ENCODE results near the gene CARM1.
"Not testable (repeated sequence)": the region's sequence is repeated elsewhere in the genome, so short reads cannot be mapped to it uniquely, and the experiment has no call there.

The CARM1 gene

DNA sequence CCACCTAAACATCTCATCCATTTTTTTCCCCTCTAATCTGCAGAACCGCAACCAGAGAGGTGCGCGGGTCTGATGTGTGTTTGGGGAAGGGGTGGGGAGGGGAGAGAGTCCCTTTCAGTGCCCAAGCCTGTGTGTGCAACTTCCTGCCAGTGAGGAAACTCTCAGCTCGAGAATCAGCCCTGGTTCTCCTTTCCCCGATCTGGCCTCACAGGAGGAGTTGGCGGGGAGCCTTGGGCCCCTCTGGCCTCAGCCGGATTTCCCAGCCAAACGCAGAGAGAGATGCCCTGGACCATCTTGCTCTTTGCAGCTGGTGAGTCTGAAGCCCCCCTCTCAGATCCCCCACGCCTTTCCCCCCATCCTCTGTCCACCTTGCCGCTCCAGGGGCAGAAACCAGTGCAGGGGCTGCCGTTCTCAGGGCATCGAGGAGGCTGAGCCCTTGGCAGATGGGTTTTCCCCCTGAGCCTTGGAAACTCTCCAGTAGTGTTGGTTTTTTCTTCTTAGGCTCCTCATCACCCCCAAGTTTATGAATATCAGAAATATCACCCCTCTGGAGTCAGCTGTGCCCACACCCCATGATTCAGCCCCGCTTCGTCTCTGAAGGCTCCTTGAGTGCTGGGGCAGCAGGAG, 23.0 kb upstream of the CARM1 start, which contains the start of gene C19orf38:
Gene C19orf38 (plus strand): TSS at position 186 of the 627 bp plus-strand sequence. CDS start 94 bp downstream, at position 280.
- no peak for DNase-seq

DNA sequence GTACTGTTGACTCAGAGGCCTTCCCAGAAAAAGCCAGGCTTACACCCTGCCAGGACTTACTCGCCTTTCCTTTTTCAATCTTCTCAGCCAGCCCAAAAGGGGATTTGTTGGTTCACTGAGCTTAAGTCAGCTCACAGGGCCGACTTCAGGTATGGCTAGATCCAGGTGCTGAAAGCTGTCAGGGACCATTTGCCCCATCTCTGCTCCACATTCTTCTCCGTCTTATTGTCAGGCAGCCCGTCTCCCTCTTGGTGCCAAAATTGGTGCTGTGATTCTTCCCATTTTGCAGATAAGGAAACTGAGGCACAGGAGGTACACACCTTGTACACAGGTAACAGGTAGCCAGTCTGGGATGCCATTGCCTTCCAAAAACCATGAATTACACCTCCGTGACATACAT, 20.7 kb upstream of the CARM1 start:
- no peak for DNase-seq

- peak; percentile 66 for DNase-seq
Observed at GRCh38 chr19:10852098-10852800, 19.1 kb upstream of the CARM1 start.

- no peak for DNase-seq
Observed at GRCh38 chr19:10852941-10853340, 18.4 kb upstream of the CARM1 start.

DNA sequence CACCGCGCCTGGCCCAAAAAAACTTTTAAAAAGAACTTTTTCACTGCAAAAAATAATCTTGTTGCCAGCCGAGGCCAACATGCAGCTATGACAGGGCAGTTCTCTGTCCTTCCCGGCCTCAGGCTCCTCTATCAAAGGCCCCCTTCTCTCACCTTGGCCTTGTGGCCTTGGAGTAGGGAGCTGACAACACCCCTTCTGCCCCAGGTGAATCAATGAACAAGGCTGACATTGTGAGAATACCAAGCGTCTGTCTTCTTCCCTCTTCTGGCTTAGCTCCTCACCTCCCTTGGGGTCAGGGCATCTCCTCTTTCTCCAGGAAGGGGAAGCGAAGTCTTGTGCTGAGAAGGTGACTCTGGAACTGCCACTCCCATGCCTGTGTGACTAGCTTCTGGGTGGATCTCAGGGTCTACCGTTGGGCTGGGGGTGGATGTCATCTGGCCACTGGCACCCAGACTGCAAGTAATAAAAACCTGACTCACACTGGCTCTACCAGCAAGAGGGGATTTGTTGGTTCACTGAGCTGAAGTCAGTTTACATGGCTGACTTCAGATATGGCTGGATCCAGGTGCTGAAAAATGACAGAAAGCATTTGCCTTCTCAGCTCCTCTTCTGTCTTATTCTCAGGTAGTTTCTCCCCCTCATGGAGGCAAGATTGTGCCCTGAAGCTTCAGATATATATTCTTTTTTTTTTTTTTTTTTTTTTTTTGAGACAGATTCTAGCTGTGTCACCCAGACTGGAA, 16.8 kb upstream of the CARM1 start:
- DNase-seq = no peak

- DNase-seq = no peak
Observed at GRCh38 chr19:10855879-10856522, 15.4 kb upstream of the CARM1 start.

GRCh38 chr19:10856899-10857298, 14.5 kb upstream of the CARM1 start:
- not testable (repeated sequence) for DNase-seq

DNA sequence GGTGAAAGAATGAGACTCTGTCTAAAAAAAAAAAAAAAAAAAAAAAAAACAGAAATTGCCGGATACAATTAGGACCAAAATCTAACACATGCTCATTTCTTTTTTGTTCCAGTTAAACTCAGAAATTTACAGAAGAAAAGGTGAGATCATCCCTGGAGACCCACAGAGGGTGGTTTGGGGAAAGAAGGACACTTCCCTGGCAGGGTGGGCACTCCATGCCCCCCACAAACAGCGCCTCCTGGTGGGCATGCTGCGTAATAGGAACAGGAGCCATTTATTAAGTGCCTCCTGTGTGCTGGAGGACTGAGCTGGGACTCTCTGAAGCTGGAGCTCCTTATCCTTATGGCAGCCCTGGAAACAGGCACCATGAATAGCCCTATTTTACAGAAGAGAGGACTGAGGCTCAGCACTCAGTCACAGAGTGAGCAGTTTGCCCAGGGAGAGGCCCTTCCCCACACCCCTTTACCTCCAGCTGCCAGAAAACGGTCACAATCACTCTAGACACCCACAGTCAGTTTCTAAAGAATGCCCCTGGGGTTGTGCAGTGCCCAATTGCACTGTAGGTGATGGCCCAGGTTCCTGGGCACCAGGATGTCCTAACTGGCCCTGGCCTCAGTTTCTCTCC, 13.0 kb upstream of the CARM1 start:
- no peak for DNase-seq

GRCh38 chr19:10861103-10861651, 10.2 kb upstream of the CARM1 start:
- peak; percentile 24 for DNase-seq

DNA sequence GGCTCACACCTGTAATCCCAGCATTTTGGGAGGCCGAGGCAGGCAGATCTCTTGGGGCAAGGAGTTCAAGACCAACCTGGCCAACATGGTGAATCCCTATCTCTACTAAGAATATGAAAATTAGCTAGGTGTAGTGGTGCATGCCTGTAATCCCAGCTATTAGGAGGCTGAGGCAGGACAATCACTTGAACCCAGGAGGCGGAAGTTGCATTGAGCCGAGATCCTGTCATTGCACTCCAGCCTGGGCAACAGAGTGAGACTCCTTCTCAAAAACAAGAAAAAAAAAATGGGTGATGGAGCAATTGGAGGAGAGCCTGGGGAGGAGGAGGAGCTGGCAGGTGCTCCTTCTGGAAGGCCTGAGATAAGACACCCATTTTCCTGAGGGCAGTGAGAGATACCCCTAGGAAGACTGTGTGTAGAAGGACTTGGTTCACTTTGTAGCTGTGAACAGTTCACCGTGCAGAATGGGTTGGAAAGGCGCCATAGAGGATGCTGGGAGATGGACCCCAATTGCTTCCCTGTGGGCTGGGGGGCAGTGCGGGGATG, 8.7 kb upstream of the CARM1 start:
- no peak for DNase-seq

GRCh38 chr19:10863107-10863717, 8.1 kb upstream of the CARM1 start:
- peak; percentile 31 for DNase-seq

- DNase-seq = peak; percentile 70
Observed at GRCh38 chr19:10864538-10864899, 6.8 kb upstream of the CARM1 start.

DNA sequence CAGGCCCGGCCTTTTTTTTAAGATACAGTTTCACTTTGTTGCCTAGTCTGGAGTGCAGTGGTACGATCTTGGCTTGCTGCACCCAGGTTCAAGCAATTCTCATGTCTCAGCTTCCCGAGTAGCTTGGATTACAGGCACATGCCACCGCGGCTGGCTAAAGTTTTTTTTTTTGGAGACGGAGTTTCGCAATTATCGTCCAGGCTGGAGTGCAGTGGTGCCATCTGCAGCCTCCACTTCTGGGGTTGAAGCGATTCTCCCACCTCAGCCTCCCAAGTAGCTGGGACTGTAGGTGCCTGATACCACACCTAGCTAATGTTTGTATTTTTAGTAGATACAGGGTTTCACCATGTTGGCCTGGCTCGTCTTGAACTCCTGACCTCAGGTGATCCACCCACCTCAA, 4.9 kb upstream of the CARM1 start:
- DNase-seq = no peak

DNA sequence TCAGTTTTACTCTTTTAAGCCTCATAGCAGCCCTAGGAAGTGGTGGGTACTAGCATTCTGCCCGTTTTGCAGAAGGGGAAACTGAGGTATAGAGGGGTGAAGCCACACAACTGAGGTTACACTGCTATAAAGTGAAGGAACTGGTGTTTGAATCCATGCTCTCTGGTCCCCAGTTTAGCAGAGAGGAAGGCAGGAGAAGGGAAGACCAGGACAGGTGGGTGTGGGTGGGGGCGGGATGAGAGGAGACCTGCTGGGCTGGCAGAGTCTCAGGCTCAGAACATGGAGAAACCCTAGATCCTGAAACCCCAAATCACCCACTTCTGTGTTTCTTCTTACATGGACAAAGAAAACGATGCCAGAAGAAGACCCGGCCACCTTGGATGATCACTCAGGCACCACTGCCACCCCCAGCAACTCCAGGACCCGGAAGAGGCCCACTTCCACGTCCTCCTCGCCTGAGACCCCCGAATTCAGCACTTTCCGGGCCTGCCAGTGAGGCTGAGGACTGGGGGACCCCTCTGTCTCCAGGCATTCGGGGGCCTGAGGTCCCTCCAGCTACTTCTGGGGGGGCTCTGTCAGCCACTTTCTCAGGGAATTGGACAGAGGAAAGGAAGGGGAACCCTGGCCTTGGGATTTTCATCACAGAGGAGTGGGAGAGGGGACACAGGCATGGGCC, 2.3 kb upstream of the CARM1 start:
- DNase-seq = no peak

GRCh38 chr19:10869872-10870311, 1.5 kb upstream of the CARM1 start:
- DNase-seq = not testable (repeated sequence)

DNA sequence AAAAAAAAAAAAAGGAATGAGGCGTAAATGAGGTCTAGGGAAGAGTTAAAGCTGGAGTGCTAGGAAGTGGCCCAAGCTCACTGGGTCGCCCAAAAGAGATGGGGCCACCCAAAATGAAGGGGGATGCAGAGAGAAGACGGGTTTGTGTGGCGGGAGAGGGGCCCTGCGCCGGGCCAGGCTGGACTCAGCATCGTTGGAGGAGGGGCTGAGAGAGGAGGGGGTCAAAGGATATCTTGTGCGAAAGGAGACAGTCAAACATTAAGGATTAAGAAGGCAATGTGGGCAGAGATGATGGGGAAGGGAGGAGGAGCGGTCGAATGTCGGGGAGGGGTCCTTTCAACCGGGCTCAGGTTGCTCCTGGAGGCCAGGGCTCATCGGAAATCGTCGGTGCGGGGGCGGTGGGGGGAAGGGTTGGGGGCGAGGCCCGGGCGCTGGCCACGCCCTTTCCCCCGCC, 825 bp upstream of the CARM1 start:
- no peak for DNase-seq

- peak; percentile 34 for DNase-seq
Observed at GRCh38 chr19:10871711-10872545, 575 bp downstream of the CARM1 start.

DNA sequence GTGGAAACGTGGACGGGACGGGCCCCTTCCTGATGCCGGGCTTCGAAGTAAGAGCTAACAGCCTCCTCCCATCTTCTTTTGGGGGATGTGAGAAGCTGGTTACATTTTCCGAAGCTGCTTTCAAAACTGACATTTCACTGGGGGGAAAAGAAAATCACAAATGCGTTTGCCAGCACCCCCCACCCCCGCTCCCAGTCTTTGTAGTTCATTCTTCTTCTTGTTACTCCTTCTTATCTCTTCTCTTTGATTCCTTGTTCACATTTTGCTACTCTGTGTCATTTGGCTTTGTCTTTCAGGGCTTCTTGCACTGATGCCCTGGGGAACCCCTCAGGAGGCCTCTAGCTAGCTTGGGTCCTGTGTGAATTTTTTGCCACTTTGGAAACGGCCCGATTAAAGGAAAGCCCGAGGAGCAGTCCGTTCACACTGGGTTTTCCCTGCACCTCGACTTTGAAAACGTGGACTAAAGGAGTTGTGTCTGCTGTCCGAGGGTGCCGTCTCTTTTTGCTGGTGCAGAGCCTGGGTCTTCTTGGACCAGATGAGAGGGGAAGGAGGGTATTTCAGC, 1.3 kb downstream of the CARM1 start:
- no peak for DNase-seq

DNA sequence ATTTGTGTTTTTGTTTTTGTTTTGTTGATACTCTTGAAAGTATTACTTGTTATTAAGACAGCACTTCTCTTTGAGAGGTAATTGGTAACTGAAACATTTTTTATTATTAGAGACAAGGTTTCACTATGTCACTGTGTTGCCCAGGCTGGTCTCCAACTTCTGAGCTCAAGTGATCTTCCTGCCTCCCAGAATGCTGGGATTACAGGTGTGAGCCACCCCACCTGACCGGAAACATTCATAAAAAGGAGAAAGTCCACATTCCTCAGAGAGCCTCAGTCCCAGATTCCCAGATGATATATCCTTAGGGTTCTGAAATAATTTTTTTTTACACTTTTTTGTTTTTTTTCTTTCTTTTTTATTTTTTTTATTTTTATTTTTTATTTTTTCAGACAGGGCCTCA, 2.7 kb downstream of the CARM1 start:
- no peak for DNase-seq
